NCI-H2171 treated with DMSO at 0.1 percent for 48 hours (cell line): Measurements from ENCODE around the gene CRHR1.

ENCODE experiments used
- DNase-seq: peaks from one replicate; lab custom pipeline; 2025; lab: John Stamatoyannopoulos, UW

The CRHR1 gene

DNA sequence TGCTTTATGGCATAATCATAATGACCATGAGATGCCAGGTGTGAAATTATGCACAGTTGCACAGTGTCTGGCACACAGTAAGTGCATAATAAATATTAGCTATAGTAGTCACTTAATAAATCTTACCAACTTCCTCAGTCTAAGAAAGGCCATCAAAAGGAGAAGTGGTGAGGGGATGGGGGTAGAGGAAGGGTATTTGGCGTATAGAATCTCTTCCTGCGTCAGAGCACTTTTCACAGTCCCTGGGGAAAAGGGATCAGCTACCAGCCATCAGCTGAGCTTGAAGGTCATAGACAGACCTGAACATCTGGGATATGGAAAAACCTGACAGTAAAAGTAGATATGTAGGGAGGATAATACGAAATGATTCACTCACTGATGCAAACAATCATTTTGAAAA lies 5.8 kb downstream of the CRHR1 start:
- DNase-seq, result peak; percentile 49

DNA sequence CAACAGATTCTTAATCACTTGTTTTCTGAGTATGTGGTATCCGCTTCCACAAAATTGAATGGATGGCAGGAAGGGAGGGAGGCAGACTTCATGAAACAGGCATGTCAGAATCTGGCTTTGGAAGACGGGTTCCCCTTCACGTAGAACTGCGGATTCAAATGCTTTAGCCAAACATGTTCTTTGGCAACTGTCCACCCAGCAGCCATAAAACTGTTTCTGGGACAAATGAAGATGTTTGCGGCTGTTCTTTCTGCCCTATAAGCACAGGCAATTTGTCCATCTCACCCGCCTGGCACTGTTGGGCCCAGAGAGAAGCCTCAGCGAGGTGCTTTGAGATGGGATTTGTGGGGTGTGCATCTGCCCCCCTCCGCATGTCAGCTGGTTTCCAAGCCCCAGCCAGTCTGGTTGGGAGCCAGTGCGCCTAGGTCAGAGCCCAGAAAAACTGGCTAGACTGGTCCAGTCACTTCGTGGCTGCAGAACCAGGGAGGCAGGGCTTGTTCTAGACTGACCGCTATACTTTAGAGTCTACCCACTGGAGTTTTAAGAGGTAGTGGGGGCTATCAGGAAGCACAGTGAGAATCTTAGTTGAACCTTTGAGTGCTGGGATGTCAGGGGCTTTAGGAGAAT lies 6.3 kb downstream of the CRHR1 start:
- DNase-seq, result no peak

- no peak for DNase-seq
Measured at GRCh38 chr17:45791041-45791582, 7.0 kb downstream of the CRHR1 start.

GRCh38 chr17:45791935-45792334 lies 7.8 kb downstream of the CRHR1 start:
- DNase-seq, result peak; percentile 13

DNA sequence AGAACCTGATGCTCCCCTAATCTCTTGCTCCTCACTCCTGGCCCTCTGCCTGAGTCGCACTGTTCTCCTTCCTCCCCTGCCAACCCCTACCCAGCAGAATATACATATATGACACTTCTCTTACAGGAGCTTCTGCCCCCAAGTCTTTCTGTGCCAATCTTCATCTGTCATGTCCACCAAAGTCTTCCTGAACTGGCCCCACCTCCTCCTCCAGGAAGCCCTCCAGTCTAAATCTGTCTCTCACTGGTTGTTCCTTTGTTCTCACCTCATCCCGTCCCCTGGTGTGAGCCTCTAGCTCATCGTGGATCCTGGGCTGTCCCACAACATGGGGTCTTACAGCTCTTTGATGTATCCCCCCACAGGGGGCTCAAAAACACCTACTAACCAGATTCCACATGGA lies 8.3 kb downstream of the CRHR1 start:
- DNase-seq, result no peak

DNA sequence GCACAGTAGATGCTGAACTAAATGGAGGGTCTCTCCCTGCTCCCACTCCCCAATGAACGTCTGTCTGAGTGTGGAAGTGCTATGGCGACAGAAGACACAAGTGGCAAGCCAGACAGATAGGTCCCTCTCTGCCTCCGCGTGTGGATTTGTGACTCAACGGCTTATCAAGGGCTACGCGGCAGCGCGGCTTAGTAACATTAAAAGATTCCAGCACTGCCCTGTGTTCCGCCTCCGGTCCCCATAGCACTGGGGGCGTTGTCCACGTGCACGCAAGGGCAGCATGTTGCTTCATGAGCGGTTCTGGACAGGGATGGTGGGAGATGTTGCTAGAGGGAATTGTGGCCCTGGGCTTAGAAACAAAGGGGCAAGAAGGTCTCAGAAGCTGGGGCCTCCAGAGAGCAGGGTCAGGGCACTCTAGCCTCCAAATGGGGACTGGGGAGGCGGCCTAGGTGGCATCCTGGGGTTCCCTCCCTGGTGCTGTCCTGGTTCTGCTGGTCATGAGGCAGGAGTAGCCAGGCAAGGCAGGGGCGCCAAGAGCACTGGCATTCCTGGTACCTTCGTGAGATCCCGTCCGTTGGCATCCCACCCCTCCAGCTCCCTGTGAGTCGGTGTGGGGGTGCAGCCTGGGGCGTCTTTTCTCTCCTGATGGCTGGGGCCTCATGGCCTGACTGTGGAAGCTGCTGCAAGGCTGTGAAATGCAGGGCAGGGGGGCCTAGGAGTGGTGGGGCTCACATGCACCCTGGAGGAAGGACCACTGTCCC lies 9.1 kb downstream of the CRHR1 start:
- DNase-seq, result no peak

DNA sequence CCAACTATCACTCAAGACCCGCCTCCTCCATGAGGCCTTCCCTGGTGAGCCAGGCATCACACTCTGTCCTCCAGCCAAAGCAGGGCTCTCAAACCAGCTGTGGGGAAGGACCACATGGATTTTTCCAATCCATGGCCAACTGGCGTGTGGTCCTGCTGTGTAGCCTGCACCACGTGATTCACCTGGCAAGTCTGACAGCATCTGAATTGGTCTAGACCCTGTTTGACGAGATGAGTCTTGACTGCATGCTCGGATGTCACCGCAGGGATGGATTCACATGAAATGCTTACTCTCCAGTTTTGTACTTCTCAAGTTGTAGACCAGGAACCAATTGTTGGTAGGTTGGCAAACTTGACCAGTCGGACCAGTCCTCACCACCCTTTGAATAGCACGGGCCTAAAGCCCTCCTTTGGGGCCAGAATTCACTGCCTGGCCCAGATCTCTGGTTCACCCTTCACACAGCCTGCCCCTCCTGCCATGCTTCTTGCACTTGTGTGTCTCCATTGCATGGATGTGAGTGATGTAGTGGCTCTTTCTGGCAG lies 9.9 kb downstream of the CRHR1 start:
- DNase-seq, result no peak

DNA sequence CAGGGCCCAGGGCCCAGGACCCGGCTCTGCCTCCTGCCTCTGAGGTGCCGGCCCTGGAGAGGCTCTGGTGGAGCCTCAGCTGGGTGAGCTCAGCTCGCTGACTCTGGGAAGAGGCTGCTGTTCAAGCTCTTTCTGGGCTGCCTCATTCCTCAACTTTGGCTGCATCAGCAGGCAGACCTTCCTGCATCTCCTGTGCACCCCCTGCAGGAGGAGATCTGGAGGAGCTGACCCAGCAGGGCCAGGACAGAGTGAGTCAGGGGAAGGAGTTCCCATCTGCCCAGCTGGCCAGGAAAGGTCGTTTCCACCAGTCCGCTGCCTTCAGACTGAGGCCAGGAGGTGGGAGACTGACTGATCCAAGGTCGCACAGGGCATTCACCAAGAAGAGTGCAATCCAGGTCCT lies 10.7 kb downstream of the CRHR1 start:
- no peak for DNase-seq

GRCh38 chr17:45800816-45801215 lies 16.7 kb downstream of the CRHR1 start:
- DNase-seq, result no peak

DNA sequence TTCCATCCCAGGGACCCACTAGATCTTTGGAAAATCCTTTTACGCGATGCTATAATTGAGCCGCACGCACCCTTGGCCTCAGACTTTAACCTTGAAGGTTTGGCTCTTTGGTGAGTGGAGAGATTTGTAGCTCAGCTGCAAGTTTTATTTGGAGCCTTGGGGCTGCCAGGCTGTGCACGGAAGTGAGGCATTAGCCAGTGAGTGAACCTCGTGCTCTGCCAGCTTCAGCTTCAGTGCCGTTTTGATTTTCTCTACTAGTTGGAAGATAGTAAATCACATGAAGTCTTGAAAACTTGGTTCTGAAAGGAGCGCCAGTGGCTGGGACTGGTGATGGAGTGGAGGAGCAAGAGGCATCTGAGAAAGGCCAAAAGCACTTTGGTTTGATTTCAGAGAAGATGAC lies 17.3 kb downstream of the CRHR1 start:
- DNase-seq, result no peak

- DNase-seq, result no peak
Measured at GRCh38 chr17:45808845-45809244, 24.7 kb downstream of the CRHR1 start.

DNA sequence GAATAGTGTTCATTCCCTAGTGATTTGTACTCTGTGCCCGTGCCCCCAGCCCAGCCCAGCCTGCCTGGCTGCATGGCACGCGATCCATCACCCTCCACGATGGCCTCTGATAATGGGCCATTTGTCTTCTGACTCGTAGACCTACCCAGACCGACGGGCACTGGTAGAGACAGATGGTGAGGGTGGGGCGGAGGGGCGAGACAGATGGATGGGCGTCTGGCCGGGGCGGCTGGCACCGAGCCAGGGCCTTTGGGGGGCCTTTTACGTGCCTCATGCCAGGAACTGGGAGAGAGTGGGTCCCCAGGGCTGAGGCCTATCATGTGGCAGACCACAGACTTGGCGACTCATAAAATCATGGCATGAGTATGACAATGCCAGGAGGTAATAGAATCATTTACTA lies 25.4 kb downstream of the CRHR1 start:
- DNase-seq, result peak; percentile 96

- DNase-seq, result peak; percentile 65
Measured at GRCh38 chr17:45812102-45812501, 28.0 kb downstream of the CRHR1 start.

- DNase-seq, result no peak
Measured at GRCh38 chr17:45813048-45813725, 29.1 kb downstream of the CRHR1 start.

- DNase-seq, result no peak
Measured at GRCh38 chr17:45814622-45815606, 30.8 kb downstream of the CRHR1 start.

DNA sequence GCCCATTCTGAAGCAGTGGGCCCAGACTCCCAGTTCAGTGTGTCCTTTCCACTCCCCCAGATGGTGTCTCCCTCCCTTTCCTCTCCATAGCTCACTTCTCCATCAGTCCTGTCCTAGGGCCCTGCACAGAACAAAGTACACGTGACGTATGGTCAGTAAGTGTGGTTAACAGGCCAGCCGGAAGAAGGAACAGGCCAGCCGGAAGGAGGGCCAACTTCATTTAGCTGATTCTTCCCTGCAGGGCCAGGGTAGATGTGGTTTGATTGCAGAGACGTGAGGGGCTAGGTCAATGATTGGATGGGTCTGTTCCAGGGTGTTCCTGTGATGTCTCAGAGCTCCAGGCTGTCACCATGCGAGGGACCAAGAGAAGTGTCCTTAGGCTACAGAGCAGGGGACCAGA lies 31.6 kb downstream of the CRHR1 start:
- DNase-seq, result no peak

GRCh38 chr17:45818041-45818440 lies 33.9 kb downstream of the CRHR1 start:
- DNase-seq, result no peak

DNA sequence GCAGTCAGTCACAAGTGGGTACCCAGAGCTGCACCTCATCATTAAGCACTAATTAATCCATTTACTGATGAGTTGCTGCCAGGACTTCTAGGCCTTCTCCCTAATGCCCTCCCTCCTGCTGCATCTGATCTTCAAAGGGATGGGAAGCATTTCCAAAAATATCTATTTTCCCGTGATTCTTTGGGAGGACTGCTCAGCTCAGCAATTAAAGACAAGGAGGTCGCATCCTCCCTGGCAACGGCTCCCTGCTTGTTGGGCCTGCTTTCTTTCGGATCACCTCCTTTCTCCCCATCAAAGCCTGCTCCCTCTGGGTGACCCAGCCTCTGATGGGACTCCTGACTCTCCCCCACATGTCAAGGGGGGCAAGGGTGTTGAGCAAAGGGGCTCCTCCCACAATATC lies 34.6 kb downstream of the CRHR1 start:
- DNase-seq, result no peak

DNA sequence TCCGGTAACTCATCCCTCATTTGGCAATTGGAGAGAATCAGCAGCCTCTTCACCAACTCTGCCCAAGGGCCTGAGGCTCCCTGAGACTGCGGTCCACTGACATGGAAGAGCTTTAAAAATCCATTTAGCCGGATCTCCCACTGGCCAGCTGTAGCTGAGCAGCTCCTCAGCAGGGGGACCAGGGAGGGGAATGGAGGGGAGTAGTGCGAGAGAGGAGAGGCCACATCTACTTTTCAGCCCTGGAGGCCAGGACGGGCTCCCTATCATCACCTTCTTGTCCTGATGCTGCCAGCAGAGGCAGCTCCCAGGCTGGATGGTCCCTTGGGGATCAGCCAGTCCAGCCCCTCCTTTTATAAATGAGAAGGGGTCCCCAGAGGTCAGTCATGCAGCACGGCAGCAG lies 35.5 kb downstream of the CRHR1 start:
- no peak for DNase-seq

DNA sequence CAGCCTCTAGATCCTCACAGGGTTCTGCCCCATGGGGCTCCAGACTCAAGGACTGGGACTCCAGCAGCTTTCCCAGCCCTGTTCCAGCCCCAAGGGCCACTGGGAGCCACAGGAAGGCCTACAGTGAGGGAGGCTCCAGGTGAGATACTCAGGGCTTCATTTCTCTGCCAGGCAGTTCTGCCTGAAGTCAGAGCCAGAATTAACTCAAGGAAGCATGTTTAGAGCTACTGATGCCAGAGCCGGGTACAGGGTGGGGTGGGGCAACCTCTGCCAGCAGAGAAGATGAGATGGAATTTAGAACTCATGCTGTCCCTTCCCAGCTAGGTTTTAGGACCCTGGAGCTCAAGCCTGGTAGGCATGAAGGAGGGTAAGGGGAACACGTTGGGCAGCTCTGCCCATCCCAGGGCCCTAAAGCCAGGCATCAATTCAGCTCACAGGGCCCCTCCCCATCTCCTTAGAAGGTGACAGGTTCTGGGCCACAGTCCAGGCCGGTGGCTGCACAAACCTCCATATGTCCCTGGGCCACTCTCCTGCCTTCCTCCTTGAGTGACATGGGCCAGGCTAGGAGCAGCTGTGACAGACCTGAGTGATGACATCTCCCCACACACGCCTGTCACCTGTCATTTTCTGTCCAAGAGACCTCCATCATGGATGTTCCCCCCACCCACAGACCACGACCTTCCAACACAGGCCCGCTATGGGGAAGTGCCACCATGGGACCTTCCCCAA lies 36.1 kb downstream of the CRHR1 start:
- DNase-seq, result no peak

DNA sequence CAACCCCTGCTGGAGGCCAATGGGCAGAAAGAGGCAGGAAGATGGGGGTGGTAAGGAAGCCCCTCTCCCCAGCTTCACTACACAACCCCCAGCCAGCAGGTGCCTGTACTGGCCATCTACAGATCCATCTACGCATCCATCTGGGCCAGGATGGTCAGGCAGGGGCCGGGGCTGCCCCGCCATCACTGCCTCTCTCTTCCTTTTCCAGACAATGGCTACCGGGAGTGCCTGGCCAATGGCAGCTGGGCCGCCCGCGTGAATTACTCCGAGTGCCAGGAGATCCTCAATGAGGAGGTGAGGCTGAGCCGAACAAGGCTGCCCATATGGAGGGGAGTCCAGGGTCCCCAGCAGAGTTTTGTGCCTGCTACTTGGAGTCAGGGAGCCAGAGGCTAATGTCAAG lies 37.0 kb downstream of the CRHR1 start:
- DNase-seq, result no peak
